Tibial nerve (tissue), 4 donors: ENCODE measurements around the gene ADAD2.

Experiments used
- EP300 ChIP-seq, 2 donors: sonication (generic); formaldehyde crosslinking; IDR thresholded peaks; one replicate each; pipeline ENCODE4 v1.6.1; 2017; ENCODE audit warnings: antibody characterized with exemption in 2 of 2, mild to moderate bottlenecking in 1 of 2
- POLR2A ChIP-seq, 2 donors: fragments of 450-650 bp; IDR thresholded peaks; one replicate each; pipeline ENCODE4 v1.6.1; 2017; ENCODE audit warnings: antibody characterized with exemption in 2 of 2, mild to moderate bottlenecking in 2 of 2, moderate library complexity in 2 of 2
- TF ChIP-seq, protein P1 (sequence below), 5 experiments: fragments of 200-600 bp in 3 of 5; fragments of 450-650 bp in 2 of 5; sonication (generic) in 3 of 5; IDR thresholded peaks; one replicate each; pipeline ENCODE4 v1.5.1; 2016 to 2019; ENCODE audit warnings: antibody characterized with exemption in 5 of 5, mild to moderate bottlenecking in 3 of 5, moderate library complexity in 2 of 5

DNA sequence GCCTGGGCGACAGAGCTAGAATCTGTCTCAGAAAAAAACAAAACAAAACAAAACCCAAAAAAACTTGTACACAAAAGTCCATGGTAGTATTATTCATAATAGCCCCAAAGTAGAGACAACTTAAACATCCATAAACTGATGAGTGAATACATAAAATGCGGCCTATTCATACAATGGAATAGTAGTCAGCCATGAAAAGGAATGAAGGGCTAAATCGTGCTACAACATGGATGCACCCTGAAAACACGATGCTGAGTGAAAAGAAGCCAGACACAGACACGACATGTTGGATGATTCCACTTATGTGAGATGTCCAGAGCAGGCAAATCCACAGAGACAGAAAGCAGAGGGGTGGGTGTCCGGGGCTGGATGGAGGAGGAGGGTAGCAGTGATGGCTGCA, 36.6 kb downstream of the ADAD2 start:
- TF ChIP-seq, protein P1, sequence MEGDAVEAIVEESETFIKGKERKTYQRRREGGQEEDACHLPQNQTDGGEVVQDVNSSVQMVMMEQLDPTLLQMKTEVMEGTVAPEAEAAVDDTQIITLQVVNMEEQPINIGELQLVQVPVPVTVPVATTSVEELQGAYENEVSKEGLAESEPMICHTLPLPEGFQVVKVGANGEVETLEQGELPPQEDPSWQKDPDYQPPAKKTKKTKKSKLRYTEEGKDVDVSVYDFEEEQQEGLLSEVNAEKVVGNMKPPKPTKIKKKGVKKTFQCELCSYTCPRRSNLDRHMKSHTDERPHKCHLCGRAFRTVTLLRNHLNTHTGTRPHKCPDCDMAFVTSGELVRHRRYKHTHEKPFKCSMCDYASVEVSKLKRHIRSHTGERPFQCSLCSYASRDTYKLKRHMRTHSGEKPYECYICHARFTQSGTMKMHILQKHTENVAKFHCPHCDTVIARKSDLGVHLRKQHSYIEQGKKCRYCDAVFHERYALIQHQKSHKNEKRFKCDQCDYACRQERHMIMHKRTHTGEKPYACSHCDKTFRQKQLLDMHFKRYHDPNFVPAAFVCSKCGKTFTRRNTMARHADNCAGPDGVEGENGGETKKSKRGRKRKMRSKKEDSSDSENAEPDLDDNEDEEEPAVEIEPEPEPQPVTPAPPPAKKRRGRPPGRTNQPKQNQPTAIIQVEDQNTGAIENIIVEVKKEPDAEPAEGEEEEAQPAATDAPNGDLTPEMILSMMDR (IDR thresholded peaks at IDR 0.05) = no peak
- no peak for TF ChIP-seq EP300 (IDR thresholded peaks at IDR 0.05)
- TF ChIP-seq POLR2A (IDR thresholded peaks at IDR 0.05) = no peak
